Inferior parietal cortex (tissue), 1 donor: ENCODE measurements around the gene PPP5C.
"Not testable (repeated sequence)": the region's sequence is repeated elsewhere in the genome, so short reads cannot be mapped to it uniquely, and the experiment has no call there.

Source experiments
- DNase-seq: peaks from one replicate; pipeline ENCODE4 v3.0.0-alpha.2; 2016; ENCODE audit errors: extremely low spot score

PPP5C gene, protein sequence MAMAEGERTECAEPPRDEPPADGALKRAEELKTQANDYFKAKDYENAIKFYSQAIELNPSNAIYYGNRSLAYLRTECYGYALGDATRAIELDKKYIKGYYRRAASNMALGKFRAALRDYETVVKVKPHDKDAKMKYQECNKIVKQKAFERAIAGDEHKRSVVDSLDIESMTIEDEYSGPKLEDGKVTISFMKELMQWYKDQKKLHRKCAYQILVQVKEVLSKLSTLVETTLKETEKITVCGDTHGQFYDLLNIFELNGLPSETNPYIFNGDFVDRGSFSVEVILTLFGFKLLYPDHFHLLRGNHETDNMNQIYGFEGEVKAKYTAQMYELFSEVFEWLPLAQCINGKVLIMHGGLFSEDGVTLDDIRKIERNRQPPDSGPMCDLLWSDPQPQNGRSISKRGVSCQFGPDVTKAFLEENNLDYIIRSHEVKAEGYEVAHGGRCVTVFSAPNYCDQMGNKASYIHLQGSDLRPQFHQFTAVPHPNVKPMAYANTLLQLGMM

DNA sequence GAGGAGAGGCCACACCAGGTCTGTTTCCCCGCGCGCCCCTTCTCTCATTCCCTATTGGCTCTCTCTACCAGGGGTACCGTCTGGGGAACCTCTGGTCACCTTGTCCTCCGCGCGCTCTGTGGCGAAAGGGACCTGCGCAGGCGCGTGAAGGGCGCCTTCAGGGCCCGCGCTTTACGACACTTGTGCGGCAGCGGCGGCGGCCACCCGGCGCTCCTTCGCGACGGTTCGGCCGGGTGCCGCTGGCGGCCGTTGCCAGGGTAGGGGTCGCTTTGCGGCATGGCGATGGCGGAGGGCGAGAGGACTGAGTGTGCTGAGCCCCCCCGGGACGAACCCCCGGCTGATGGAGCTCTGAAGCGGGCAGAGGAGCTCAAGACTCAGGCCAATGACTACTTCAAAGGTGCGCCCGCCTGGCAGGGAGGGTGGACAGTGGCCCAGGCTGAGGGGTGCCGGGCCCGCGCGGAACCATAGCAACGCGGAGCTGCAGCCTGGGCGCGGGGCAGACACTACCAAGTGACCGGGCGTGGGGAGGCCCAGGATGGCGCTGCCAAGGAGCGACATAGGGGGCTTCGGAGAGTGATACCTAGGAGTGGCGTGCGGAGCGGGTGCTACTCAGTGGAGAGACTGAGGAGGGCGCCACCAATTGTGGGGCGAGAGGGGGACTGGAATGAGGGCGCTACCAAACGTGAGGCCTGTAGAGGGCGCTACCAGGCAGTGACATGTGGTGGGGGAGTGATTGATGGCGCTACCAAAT, at the start of gene PPP5C:
TSS of gene PPP5C (plus strand) at position 267 of the 751 bp plus-strand sequence. CDS start at position 277, 10 bp downstream.
- DNase-seq = peak; percentile 89

DNA sequence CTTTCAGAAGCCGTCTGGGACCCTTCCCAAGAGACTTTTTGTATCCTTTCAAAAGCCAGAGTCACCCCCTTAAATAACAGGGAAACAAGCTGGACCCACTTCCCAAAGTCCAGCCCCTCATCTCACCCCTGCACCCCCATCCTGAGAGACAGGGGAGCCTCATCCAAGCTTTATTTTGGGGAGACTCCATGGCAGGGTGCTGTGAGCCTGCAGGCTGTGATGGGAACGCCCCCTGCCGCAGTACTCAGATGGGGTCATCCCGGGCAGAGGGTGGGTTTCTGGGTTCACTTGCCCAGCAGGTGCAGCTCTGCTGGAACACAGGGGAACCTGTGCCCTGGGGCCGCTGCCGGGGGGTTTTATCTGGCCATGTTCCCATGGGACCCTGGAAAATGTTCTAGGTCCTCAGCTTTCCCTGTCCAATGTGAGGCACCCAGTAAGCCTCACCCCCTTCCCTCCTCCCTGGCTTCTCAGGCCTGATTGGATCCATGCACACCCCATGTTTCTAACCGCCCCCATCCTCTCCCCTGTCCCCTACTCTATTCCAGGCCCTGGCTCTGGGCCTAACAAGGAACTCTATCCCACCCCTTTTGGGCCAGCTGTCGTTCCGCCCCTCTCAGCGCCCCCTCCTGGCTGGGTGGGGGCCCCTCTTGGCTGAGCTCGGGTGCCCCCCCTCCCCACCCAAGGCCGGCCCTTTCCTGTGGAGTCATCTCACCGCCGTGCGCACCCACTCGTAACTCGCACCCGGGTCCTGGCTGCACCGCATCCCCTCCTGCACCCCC, 49.0 kb upstream of the PPP5C start:
- DNase-seq = no peak

DNA sequence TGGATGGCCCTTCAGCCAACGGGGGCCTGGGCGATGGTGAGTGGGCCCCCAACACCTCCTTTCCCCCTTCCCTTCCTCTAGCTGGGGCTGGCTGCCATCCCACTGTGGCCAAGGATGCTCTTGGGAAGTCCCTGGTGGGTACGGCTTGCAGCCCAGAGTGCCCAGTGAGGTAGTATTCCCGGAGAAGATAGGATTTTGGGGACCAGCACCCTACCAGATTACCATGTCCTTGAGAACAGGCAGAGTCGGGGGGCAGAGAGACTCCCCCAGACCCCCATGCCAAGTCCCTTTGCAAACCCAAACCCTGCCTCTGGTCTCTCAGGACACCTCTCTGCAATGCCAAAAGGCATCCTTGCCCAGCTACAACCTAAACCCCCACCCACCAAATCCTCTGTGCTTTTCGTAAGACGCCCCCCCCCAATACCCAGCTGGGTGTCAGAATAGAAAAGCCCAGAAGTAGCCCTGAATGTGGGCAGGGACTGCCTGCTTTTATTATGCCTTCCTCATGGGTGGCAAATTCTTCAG, 48.3 kb upstream of the PPP5C start:
- no peak for DNase-seq

GRCh38 chr19:46299004-46299509, 47.8 kb upstream of the PPP5C start:
- peak; percentile 85 for DNase-seq

- no peak for DNase-seq
Observed at GRCh38 chr19:46299695-46300094, 47.2 kb upstream of the PPP5C start.

DNA sequence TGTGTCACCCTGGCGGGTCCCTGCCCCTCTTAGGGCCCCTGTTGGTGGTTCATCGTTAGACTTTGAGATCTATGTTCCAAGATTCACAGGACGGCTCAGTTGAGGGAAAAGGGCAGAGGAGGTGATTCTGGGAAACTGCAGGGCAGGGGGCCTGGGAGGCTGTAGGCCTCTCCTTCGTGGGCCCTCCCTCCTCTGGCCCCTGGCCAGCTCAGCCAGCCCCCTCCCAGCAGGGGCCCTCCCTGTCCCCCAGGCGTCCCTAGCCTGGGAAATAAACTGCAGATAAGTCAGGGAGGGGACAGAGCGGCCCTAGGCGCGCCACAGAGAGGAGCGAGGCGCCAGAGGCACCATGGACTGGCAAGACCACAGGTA, 43.6 kb upstream of the PPP5C start:
- DNase-seq = no peak

- DNase-seq = no peak
Observed at GRCh38 chr19:46303691-46304397, 43.0 kb upstream of the PPP5C start.

GRCh38 chr19:46306501-46306900, 40.4 kb upstream of the PPP5C start:
- no peak for DNase-seq

GRCh38 chr19:46308510-46308909, 38.4 kb upstream of the PPP5C start:
- DNase-seq = no peak

- no peak for DNase-seq
Observed at GRCh38 chr19:46309056-46309455, 37.8 kb upstream of the PPP5C start.

DNA sequence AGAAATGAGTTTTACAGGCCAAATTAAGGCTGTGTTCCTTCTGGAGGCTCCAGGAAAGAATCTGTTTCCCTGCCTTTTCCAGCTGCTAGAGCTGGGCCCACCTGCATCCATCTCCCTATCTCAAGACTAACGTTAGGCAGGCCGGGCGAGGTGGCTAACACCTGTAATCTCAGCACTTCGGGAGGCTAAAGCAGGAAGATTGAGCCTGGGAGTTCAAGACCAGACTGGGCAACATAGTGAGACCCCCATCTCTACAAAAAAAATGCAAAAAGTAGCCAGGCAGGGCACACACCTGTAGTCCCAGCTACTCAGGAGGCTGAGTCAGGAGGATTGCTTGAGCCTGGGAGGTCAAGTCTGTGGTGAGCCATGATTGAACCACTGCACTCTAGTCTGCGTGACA, 35.4 kb upstream of the PPP5C start:
- no peak for DNase-seq

- DNase-seq = not testable (repeated sequence)
Observed at GRCh38 chr19:46313540-46314469, 33.1 kb upstream of the PPP5C start.

GRCh38 chr19:46317339-46317738, 29.5 kb upstream of the PPP5C start:
- no peak for DNase-seq

DNA sequence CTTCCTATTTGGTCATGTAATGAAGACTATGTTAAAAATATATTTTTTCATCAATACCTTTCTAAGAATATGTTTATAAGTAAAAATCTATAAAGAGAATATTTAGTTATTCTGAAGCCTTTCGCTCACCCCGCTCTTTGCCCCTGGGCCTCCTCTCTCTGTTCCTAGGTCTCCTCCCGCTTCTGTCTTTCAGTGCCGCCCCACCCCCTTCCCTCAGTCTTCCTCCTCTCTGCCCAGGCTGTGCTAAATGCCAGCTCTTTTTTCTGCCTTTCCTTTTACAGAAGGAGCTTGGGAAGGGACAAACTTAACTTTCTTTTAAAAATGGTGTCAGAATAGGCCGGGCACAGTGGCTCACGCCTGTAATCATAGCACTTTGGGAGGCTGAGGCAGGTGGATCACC, 27.3 kb upstream of the PPP5C start:
- DNase-seq = no peak

DNA sequence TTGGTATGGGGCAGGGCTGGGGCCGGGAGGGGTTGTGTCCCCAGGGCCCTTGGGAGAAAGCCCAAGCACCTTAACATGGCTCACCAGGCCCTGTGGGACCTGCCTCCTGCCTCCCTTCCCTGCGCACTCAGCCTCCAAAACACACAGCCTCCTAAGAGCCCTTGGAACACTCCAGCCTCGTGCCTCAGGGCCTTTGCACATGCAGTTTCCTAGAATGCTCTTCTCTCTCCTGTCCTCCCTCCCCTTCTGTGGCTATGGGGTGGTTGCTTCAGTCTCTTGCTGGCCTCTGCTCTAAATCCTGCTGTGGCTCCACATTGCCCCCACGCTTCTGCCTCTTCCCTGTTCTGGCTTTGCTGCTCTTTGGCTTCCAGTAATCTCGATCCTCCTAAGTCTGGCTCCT, 26.3 kb upstream of the PPP5C start:
- no peak for DNase-seq

GRCh38 chr19:46321653-46322052, 25.2 kb upstream of the PPP5C start:
- DNase-seq = no peak

- DNase-seq = not testable (repeated sequence)
Observed at GRCh38 chr19:46323227-46323626, 23.7 kb upstream of the PPP5C start.

DNA sequence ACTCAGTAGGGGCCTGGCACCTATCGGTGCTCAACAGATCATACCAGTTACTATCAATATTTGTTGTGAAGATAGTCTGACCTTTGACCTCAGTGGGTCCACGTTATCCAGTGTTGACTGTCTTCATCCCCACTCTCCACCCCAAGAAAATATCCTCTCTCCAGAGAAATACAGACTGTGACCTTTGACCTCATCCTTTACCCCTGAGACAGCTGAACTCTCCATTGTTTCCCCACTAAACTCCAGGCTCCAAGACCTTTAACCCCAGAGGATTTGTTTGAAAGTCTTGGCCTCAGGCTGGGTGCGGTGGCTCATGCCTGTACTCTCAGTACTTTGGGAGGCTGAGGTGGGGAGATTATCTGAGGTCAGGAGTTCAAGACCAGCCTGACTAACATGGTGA, 22.6 kb upstream of the PPP5C start:
- DNase-seq = no peak

DNA sequence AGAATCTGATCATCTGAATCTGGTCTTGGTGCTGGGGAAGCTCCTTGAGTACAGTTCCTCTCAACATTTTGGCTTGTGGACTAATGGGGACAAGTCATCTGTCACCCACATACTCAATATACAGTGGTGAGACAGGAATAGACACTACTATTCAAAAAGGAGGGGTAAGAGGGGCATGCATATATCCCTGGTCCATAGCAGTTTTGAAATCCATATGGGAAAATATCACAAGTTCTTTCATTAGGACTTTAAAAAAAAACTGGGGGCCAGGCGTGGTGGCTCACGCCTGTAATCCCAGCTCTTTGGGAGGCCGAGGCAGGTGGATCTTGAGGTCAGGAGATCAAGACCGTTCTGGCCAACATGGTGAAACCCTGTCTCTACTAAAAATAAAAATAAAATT, 20.3 kb upstream of the PPP5C start:
- no peak for DNase-seq

DNA sequence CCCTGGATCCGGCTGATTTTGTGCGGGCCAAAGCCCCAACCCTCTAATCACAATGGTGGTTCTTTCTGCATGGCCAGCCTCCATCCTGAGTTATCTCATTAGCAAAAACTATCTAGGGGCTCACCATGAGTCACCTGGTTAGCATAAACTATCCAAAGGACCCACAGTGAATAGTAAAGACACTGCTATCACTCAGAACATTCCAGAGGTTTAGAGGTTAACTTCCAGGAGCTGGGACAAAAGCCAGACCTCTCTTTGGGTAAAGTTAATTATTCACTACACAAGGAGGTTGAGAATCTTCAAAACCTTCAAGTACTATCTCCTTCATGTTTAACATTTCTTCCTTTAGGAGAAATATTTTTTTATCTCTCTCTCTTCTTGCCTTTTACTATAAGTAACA, 18.8 kb upstream of the PPP5C start:
- no peak for DNase-seq
